SKM-1 (cell line): ENCODE data around the gene SPINK9.

Source experiments
- DNase-seq: peaks from one replicate; lab custom pipeline; 2025; ENCODE audit not compliant: unreplicated experiment; lab: John Stamatoyannopoulos, UW

The SPINK9 gene

GRCh38 chr5:148364343-148364742, 29.0 kb downstream of the SPINK9 start:
- no peak for DNase-seq

- DNase-seq = no peak
These were observed 32.9 kb downstream of the SPINK9 start for GRCh38 chr5:148368299-148368698.

- no peak for DNase-seq
These were observed 36.9 kb downstream of the SPINK9 start for GRCh38 chr5:148372166-148372725.

- DNase-seq = no peak
These were observed 37.5 kb downstream of the SPINK9 start for GRCh38 chr5:148372893-148373292.

- peak; percentile 78 for DNase-seq
These were observed 39.5 kb downstream of the SPINK9 start for GRCh38 chr5:148374690-148375360.

- no peak for DNase-seq
These were observed 40.8 kb downstream of the SPINK9 start for GRCh38 chr5:148376198-148376597.

- DNase-seq = no peak
These were observed 43.3 kb downstream of the SPINK9 start for GRCh38 chr5:148378670-148379069.

GRCh38 chr5:148379340-148379739, 44.0 kb downstream of the SPINK9 start:
- DNase-seq = no peak

GRCh38 chr5:148381906-148382305, 46.5 kb downstream of the SPINK9 start:
- DNase-seq = no peak

GRCh38 chr5:148382961-148383360, 47.6 kb downstream of the SPINK9 start:
- DNase-seq = no peak

GRCh38 chr5:148383564-148384379, 48.4 kb downstream of the SPINK9 start, which contains the start of gene FBXO38:
FBXO38 (plus strand) TSS chr5:148383958; CDS start chr5:148394777, 10,819 bp downstream.
- DNase-seq = peak; percentile 83

- DNase-seq = no peak
These were observed 49.0 kb downstream of the SPINK9 start for GRCh38 chr5:148384380-148384737.

GRCh38 chr5:148385094-148385493, 49.7 kb downstream of the SPINK9 start:
- no peak for DNase-seq

GRCh38 chr5:148386041-148386440, 50.7 kb downstream of the SPINK9 start:
- no peak for DNase-seq

- no peak for DNase-seq
These were observed 52.0 kb downstream of the SPINK9 start for GRCh38 chr5:148387325-148387724.

GRCh38 chr5:148388696-148389095, 53.3 kb downstream of the SPINK9 start:
- DNase-seq = no peak
